Activated T-cell treated with anti-CD3 and anti-CD28 coated beads for 4 hours (primary cell): ENCODE results near the gene TIAM1.

ENCODE experiments used
- DNase-seq: peaks from one replicate; pipeline ENCODE4 v3.0.0-alpha.2; 2020

Gene TIAM1

GRCh38 chr21:31162827-31163226 is 181.2 kb downstream of the TIAM1 start:
- no peak for DNase-seq

DNA sequence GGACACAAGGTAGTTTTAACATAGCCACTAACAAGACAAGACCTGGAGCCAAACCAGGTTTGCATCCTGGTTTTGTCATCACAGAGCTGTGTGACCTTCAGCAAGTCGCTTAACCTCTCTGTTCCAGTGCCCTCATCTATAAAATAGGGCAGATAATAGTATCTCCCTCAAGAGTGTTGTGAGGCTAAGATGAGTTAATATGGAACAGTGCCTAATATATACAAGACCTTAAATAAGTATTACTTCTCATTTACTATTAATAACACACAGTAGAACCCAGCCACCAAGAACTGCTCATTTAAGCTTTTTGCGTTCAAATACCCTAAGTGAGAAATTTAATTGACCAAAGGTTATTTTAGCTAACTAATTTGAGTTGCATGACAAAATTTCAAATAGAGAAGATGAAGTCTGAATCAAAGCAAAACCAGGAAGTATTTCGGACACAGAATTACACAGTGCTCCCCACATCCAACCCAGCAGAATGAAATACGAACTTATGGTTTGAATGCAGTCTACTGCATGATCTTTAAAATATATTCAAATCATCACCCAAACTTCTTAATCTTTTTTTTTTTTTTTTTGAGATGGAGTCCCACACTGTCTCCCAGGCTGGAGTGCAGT is 181.9 kb downstream of the TIAM1 start:
- DNase-seq = no peak

DNA sequence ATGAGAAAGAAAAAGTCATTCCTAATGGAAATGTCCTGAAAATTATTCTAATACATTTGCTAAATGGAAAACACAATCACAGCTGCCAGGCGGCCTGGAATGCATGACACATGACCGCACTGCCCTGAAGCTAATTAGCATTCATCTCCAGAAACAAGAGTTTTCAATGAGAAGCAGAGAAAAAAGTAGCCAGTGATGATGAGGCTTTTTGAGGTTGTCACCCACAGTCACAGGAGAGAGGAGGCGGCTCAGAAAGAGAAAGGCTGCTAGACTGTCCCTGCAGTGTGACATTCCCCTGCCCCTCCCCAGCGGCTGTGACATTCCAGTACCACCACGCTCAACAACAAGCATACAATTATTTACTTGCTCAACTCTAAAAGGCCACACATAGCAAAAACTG is 182.9 kb downstream of the TIAM1 start:
- DNase-seq = no peak

- DNase-seq = no peak
Observed at GRCh38 chr21:31159808-31160207, 184.3 kb downstream of the TIAM1 start.

GRCh38 chr21:31158789-31159581 is 185.1 kb downstream of the TIAM1 start:
- DNase-seq = no peak

DNA sequence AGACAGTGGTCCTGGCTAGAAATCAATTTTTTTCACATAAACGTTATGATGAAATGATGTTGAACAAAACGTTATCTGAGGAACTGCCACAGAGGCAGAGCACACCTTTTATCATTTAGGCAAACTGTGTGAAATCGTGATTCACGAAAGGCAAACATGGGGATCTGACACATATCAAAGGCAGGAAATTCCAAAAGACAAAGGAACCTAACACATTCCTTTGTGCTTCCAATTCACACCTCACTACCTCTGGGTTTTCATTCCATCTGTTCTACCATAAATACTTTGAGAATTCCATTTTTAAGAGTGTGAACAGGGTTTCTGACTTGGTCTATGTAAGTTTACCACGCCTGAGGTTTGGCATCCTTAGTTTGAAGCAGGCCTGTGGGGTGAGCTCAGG is 186.3 kb downstream of the TIAM1 start:
- DNase-seq = no peak

- DNase-seq = no peak
Observed at GRCh38 chr21:31156662-31157061, 187.4 kb downstream of the TIAM1 start.

- DNase-seq = no peak
Observed at GRCh38 chr21:31156169-31156568, 187.9 kb downstream of the TIAM1 start.

GRCh38 chr21:31151156-31152045 is 192.7 kb downstream of the TIAM1 start:
- DNase-seq = no peak

DNA sequence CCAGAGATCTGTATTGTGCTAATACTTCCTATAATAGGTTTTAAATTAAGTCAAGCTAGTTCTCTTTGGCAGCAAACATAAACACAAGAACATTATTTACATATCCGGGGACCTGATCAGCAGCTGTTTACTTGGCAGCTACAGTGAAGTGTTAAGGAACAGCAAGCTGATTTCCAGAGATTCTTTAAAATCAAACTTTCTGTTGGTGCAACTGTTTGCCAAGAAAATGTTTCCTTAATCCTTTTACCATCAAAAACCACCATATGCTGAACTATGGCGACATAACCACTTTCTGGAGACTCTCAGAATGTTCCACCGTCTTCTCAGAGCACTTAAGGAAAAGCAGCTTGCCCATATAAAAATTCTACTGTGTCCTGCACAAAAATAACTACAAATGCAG is 198.8 kb downstream of the TIAM1 start:
- no peak for DNase-seq

GRCh38 chr21:31143036-31143435 is 201.0 kb downstream of the TIAM1 start:
- DNase-seq = no peak

GRCh38 chr21:31142600-31142999 is 201.5 kb downstream of the TIAM1 start:
- no peak for DNase-seq

GRCh38 chr21:31141389-31142000 is 202.6 kb downstream of the TIAM1 start:
- DNase-seq = no peak

DNA sequence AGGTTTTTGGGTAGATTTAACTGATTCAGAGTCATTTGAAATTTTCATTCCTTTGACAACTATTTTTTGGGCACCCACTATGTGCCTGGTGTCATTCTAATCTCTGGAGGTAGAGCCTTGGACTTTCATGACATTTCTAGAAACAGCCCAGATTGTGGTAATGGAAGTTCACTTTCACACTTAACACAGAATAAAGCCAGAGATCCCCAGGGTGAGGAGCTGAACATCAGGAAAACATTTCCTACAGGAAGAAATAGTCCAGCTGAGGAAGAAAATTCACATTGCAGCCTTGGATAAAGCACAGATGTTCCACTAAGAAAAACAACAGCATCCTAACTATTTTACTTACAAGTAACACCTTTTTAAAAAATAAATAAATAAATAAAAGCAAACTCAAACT is 203.4 kb downstream of the TIAM1 start:
- no peak for DNase-seq

- no peak for DNase-seq
Observed at GRCh38 chr21:31140025-31140424, 204.0 kb downstream of the TIAM1 start.

DNA sequence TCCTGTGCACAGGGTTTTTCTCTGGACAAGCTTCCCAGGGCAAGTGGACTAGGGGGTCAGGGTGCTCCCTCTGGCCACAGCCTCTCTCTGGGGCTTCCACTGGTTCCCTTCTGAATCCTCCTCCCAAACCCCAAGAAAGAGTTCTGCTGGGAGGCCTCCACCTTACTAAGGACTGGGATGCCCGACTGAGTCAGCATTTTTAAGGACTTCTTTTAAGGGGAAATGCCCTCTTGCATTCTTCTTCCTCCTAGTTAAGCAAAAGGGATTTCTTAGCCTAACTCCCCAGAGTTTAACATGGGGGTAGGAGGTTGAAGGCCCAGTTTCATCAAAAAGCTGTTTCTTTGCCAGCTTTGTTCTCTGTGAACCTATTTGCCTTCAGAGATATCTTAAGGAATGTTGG is 206.1 kb downstream of the TIAM1 start:
- no peak for DNase-seq

DNA sequence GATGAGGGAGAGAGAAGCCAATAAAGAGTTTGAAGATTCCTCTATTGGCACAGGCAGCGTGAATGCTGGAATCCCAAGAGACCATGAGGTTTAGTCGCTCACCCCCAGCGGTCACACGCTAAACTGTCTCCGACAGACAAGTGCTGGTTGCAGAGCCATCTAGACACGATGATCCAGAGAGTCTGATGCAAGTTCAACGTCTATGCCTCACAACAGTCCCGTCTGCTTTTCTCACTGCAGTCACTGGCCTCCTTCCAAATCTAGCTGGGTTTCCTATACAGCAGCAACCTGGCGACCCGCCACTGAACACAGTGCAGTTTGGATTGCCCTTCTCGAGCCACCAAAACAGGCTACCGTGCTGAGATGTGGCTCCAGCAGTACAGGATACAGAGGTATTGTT is 207.2 kb downstream of the TIAM1 start:
- DNase-seq = no peak

DNA sequence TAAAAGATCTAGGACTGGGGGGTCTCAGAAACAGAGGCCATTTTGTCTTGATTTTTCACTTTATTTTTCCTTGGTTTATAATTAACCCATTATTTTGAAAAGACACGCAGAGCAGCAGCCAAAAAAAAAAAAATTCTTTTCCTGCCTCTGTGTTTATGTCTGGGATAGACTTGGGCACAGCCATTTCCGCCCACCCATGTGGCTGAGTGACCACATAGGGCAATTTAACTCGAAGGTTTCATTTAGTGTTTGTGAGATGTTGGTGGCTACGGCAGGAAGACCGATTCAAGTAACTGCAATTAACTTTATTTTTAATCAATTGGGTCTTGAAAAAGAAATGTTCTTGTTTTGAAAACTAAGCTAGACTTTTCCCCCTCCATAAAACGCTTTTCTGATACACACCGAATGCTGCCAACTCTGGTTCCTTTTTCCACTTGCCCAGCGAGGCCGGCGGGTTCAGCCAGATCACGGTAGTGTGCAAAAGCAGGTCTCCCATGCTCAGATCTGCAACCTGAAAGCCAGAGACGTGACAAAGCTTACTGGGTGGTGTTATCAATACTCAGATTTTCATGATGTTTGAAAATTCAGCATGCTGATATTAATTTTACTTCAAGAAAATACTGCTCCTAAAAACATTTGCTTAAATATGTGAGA is 208.4 kb downstream of the TIAM1 start:
- no peak for DNase-seq

- no peak for DNase-seq
Observed at GRCh38 chr21:31133243-31133830, 210.7 kb downstream of the TIAM1 start.

- DNase-seq = peak; percentile 45
Observed at GRCh38 chr21:31132574-31133242, 211.4 kb downstream of the TIAM1 start.

- DNase-seq = no peak
Observed at GRCh38 chr21:31130821-31131220, 213.2 kb downstream of the TIAM1 start.

GRCh38 chr21:31128234-31128633 is 215.8 kb downstream of the TIAM1 start:
- no peak for DNase-seq
